IMR-90 (cell line): ENCODE results near the gene C2orf69. TPM values are rescaled to one million over a fixed set of nuclear protein-coding genes. Genes with fewer than 3 reads are reported as not detected.

Experiments
- ATAC-seq: fragments of 200-7000 bp; cut with Tn5 transposase; 2 replicates; pipeline ENCODE4 v1.9.1; 2020; ENCODE audit warnings: low read depth, mild to moderate bottlenecking, moderate library complexity
- BruUV-seq: library from RNA; stranded (reverse); fragments of 400-500 nt; replicated peaks from 2 replicates; lab custom pipeline; 2021; lab: Mats Ljungman, UMichigan
- CTCF ChIA-PET: fragments of 300-600 bp; formaldehyde crosslinking; extraction: SDS; loops from one replicate; lab custom pipeline; 2021; ENCODE audit warnings: antibody characterized with exemption; lab: Yijun Ruan, JAX
- POLR2A ChIA-PET: fragments of 300-600 bp; sonication (Branson Sonifier 250); formaldehyde crosslinking; loops from one replicate; lab custom pipeline; 2022; ENCODE audit warnings: antibody characterized with exemption; ENCODE audit not compliant: unreplicated experiment; lab: Charles Lee
- DNase-seq: peaks from one replicate; pipeline ENCODE4 v3.0.0; 2013
- H2AFZ ChIP-seq: replicated peaks from 2 replicates; pipeline ENCODE3; 2013; ENCODE audit warnings: low read length, mild to moderate bottlenecking; ENCODE audit not compliant: poor library complexity
- H2AK5ac ChIP-seq: 2 replicates; pipeline ENCODE4 v1.6.1; 2013; ENCODE audit warnings: low read depth, low read length, inconsistent platforms
- H2AK9ac ChIP-seq: replicated peaks from 2 replicates; pipeline ENCODE3; 2013; ENCODE audit warnings: mild to moderate bottlenecking, low read depth, low read length, moderate library complexity; ENCODE audit not compliant: poor library complexity
- H2BK120ac ChIP-seq: 2 replicates; pipeline ENCODE4 v1.6.1; 2013; ENCODE audit warnings: low read depth, low read length, inconsistent platforms
- H2BK15ac ChIP-seq: 3 replicates; pipeline ENCODE4 v1.6.1; 2013; ENCODE audit warnings: low read depth, low read length, inconsistent platforms
- H2BK20ac ChIP-seq: 2 replicates; pipeline ENCODE4 v1.6.1; 2013; ENCODE audit warnings: low read depth, mild to moderate bottlenecking, inconsistent platforms, low read length, moderate library complexity
- H2BK5ac ChIP-seq: 2 replicates; pipeline ENCODE4 v1.6.1; 2013; ENCODE audit warnings: mild to moderate bottlenecking, low read depth, low read length, inconsistent platforms; ENCODE audit not compliant: poor library complexity, severe bottlenecking
- H3K14ac ChIP-seq: replicated peaks from 2 replicates; pipeline ENCODE4 v1.6.1; 2013; ENCODE audit warnings: low read depth, low read length, inconsistent platforms
- H3K18ac ChIP-seq: 2 replicates; pipeline ENCODE4 v1.6.1; 2013; ENCODE audit warnings: low read depth, low read length, control low read depth
- H3K23ac ChIP-seq: 2 replicates; pipeline ENCODE4 v1.6.1; 2013; ENCODE audit warnings: low read depth, low read length, inconsistent platforms
- H3K27ac ChIP-seq: 2 replicates; pipeline ENCODE4 v1.5.1; 2013; ENCODE audit warnings: mild to moderate bottlenecking, control low read depth, low read length; ENCODE audit not compliant: insufficient read depth
- H3K27me3 ChIP-seq: 2 replicates; pipeline ENCODE4 v1.6.1; 2013; ENCODE audit warnings: low read length; ENCODE audit not compliant: control insufficient read depth, insufficient read depth
- H3K36me3 ChIP-seq: 2 replicates; pipeline ENCODE4 v1.6.1; 2013; ENCODE audit warnings: low read length, mixed read lengths; ENCODE audit not compliant: control insufficient read depth, insufficient read depth
- H3K4ac ChIP-seq: 2 replicates; pipeline ENCODE4 v1.6.1; 2013; ENCODE audit warnings: low read depth, low read length, inconsistent platforms
- H3K4me1 ChIP-seq: 2 replicates; pipeline ENCODE4 v1.6.1; 2013; ENCODE audit warnings: low read length, mixed read lengths; ENCODE audit not compliant: control insufficient read depth, insufficient read depth
- H3K4me2 ChIP-seq: 2 replicates; pipeline ENCODE4 v1.6.1; 2013; ENCODE audit warnings: low read depth, mild to moderate bottlenecking, control low read depth, low read length, moderate library complexity
- H3K4me3 ChIP-seq: 2 replicates; pipeline ENCODE4 v1.5.1; 2013; ENCODE audit warnings: low read depth, mild to moderate bottlenecking, control low read depth, low read length, moderate library complexity; ENCODE audit not compliant: insufficient read depth
- H3K56ac ChIP-seq: 2 replicates; pipeline ENCODE4 v1.6.1; 2013; ENCODE audit warnings: low read length, inconsistent platforms; ENCODE audit not compliant: insufficient read depth; ENCODE audit errors: extremely low read depth
- H3K79me1 ChIP-seq, 2 experiments: 2 replicates each; pipeline ENCODE4 v1.6.1; 2013; ENCODE audit warnings: low read length in 2 of 2, inconsistent platforms in 1 of 2, low read depth in 1 of 2
- H3K9ac ChIP-seq: 2 replicates; pipeline ENCODE4 v1.6.1; 2013; ENCODE audit warnings: low read depth, low read length, control low read depth
- H3K9me1 ChIP-seq: 2 replicates; pipeline ENCODE4 v1.6.1; 2013; ENCODE audit warnings: low read length, inconsistent platforms; ENCODE audit not compliant: insufficient read depth
- H3K9me3 ChIP-seq: 2 replicates; pipeline ENCODE4 v1.6.1; 2013; ENCODE audit warnings: low read length; ENCODE audit not compliant: control insufficient read depth, insufficient read depth
- H4K20me1 ChIP-seq: 2 replicates; pipeline ENCODE4 v1.6.1; 2013; ENCODE audit warnings: low read length, inconsistent platforms; ENCODE audit not compliant: insufficient read depth
- H4K5ac ChIP-seq: 2 replicates; pipeline ENCODE4 v1.6.1; 2013; ENCODE audit warnings: mild to moderate bottlenecking, low read depth, low read length, control low read depth
- H4K8ac ChIP-seq, 2 experiments: 2 replicates each; pipeline ENCODE4 v1.6.1; 2013; ENCODE audit warnings: low read depth in 2 of 2, low read length in 2 of 2, control low read depth in 1 of 2, inconsistent platforms in 1 of 2
- H4K91ac ChIP-seq: 2 replicates; pipeline ENCODE4 v1.6.1; 2013; ENCODE audit warnings: low read depth, low read length, inconsistent platforms; ENCODE audit not compliant: insufficient read depth
- BHLHE40 ChIP-seq: fragments of 150-350 bp; IDR thresholded peaks from 2 replicates; pipeline ENCODE4 v1.6.1; 2016; ENCODE audit warnings: mild to moderate bottlenecking, low read depth, low read length
- CEBPB ChIP-seq: IDR thresholded peaks from 2 replicates; pipeline ENCODE4 v1.6.1; 2012; ENCODE audit warnings: low read depth, low read length, improper control_type of control experiment
- CHD1 ChIP-seq: IDR thresholded peaks from 2 replicates; pipeline ENCODE4 v1.6.1; 2012; ENCODE audit warnings: low read depth, low read length, improper control_type of control experiment
- FOS ChIP-seq: fragments of 150-350 bp; IDR thresholded peaks from 2 replicates; pipeline ENCODE4 v1.6.1; 2016; ENCODE audit warnings: low read depth, low read length
- MAFK ChIP-seq: IDR thresholded peaks from 2 replicates; pipeline ENCODE4 v1.6.1; 2012; ENCODE audit warnings: low read depth, low read length, improper control_type of control experiment
- MAZ ChIP-seq: IDR thresholded peaks from 2 replicates; pipeline ENCODE4 v1.6.1; 2012; ENCODE audit warnings: low read depth, mild to moderate bottlenecking, low read length, improper control_type of control experiment, moderate library complexity, borderline replicate concordance
- MXI1 ChIP-seq: IDR thresholded peaks from 2 replicates; pipeline ENCODE4 v1.6.1; 2012; ENCODE audit warnings: low read depth, mild to moderate bottlenecking, low read length, moderate library complexity, borderline replicate concordance
- NFE2L2 ChIP-seq: fragments of 150-350 bp; IDR thresholded peaks from 2 replicates; pipeline ENCODE4 v1.6.1; 2016; ENCODE audit warnings: low read depth, mild to moderate bottlenecking, low read length
- POLR2A ChIP-seq: IDR thresholded peaks from 2 replicates; pipeline ENCODE4 v1.6.1; 2012; ENCODE audit warnings: mild to moderate bottlenecking, low read depth, low read length
- RAD21 ChIP-seq: IDR thresholded peaks from 2 replicates; pipeline ENCODE4 v1.6.1; 2012; ENCODE audit warnings: low read length, improper control_type of control experiment
- SMC3 ChIP-seq: fragments of 150-350 bp; IDR thresholded peaks from 2 replicates; pipeline ENCODE4 v1.6.1; 2016; ENCODE audit warnings: low read depth, mild to moderate bottlenecking, antibody characterized with exemption, low read length, moderate library complexity
- WGBS, 2 experiments: methylation state at CpG; one replicate each; pipeline versions ENCODE4 v1.1.5 to v1.1.7; 2013; ENCODE audit warnings: missing lambda C conversion rate in 2 of 2; ENCODE audit not compliant: insufficient read length in 1 of 2; ENCODE audit errors: extremely low coverage in 2 of 2; 5-methylcytosine and 5-hydroxymethylcytosine counted together
- dilution Hi-C: fragments of 300-500 bp; cut with HindIII; formaldehyde crosslinking; loops from one replicate; pipeline ENCODE4 v1.14.3; 2018; ENCODE audit warnings: low sequenced_read_pairs; ENCODE audit not compliant: unreplicated experiment
- in situ Hi-C: fragments of 300-500 bp; cut with MboI; formaldehyde crosslinking; loops from 3 replicates; pipeline ENCODE4 v1.14.3; 2019; ENCODE audit warnings: low sequenced_read_pairs, inconsistent platforms, mixed read lengths
- intact Hi-C: fragments of 100-400 bp; cut with micrococcal nuclease; formaldehyde crosslinking; loops from 2 replicates; pipeline ENCODE4 v1.10.0; 2022
- polyA plus RNA-seq, 3 experiments: library from polyadenylated mRNA; depleted of rRNA; stranded (reverse); fragments of >200 nt; gene quantifications; 2 replicates each; pipeline ENCODE4 v1.2.3, GENCODE V29; 2012; ENCODE audit warnings: low replicate concordance in 1 of 3
- total RNA-seq: library from RNA; depleted of rRNA; stranded (reverse); fragments of >200 nt; gene quantifications from 2 replicates; pipeline ENCODE4 v1.2.3, GENCODE V29; 2012
- TF ChIP-seq, protein P1 (sequence below): fragments of 150-350 bp; IDR thresholded peaks from 2 replicates; pipeline ENCODE4 v1.6.1; 2016; ENCODE audit warnings: low read depth, mild to moderate bottlenecking, low read length, moderate library complexity, borderline replicate concordance
- TF ChIP-seq, protein P2 (sequence below): conservative IDR thresholded peaks from 2 replicates; pipeline ENCODE4 v1.5.1; 2012; ENCODE audit warnings: mild to moderate bottlenecking, low read depth, low read length, improper control_type of control experiment
- TF ChIP-seq, protein P3 (sequence below): fragments of 150-350 bp; IDR thresholded peaks from 2 replicates; pipeline ENCODE4 v1.6.1; 2017; ENCODE audit warnings: mild to moderate bottlenecking, antibody characterized with exemption, low read length, low read depth

C2orf69 gene
- total and polyA plus RNA-seq, 2 of the 4 experiments (the other 2 are of a cell fraction) = 3.1 to 4.7 TPM

DNA sequence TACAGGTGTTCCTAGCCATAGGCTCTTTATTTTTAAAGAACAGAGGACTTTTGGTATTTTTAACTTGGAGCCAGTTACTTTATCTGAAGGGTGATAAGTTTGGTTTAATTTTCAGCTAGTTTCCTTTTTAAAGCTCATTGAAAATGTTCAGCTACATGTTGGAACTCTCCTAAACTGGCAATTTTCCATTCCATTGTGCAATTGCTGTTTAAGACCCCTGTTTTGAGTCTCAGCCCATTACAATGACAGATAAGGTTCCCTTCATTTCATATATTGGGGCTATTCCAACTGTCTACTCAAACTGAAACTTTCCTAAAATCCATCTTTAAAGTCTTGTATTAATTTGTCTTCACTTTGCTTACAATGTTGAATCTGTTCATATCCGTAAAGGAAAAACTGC, 55.9 kb downstream of the C2orf69 start:
- WGBS, 2 experiments = no CpG with 5 or more reads among the region's 1 CpG
- Histone ChIP-seq H2BK5ac (no peak overlapping the region), H3K18ac (no peak overlapping the region), H3K23ac (no peak overlapping the region), H3K27me3 (no peaks in the 10 kb centered on the region), H3K4ac (no peak overlapping the region), H2BK15ac (no peak overlapping the region), H3K4me2 (no peak overlapping the region), H2AK5ac (no peak overlapping the region), H3K36me3 (peaks cover 17% of the 10 kb centered on the region), H3K27ac (no peak overlapping the region), H4K20me1 (no peaks in the 10 kb centered on the region), H2AK9ac (no peak overlapping the region), H3K9me1 (no peaks in the 10 kb centered on the region), H3K4me3 (no peak overlapping the region), H3K4me1 (no peaks in the 10 kb centered on the region), H4K91ac (no peak overlapping the region), H2BK120ac (no peak overlapping the region), H2AFZ (no peak overlapping the region), H3K9me3 (no peaks in the 10 kb centered on the region), H4K8ac (no peak overlapping the region), H3K79me1 (peaks cover 0 to 7% of the 10 kb centered on the region in 2 experiments; a peak in 1 of 4 replicates), H4K5ac (no peak overlapping the region), H2BK20ac (no peak overlapping the region), H3K14ac (no peak overlapping the region), H3K56ac (no peak overlapping the region), H3K9ac (no peak overlapping the region)
- DNase-seq (no peak), ATAC-seq (no peak)
- CTCF ChIA-PET = interaction anchor here (0.6 kb wide), 1 partner anchor 40 kb away, joined by 3 read pairs; no protein-coding TSS in a partner anchor
- intact Hi-C loops (no loop called here), in situ Hi-C loops (no loop called here), dilution Hi-C loops (no loop called here)
- BruUV-seq = no TSS peak
- no peak for TF ChIP-seq CHD1
- TF ChIP-seq, protein P1, sequence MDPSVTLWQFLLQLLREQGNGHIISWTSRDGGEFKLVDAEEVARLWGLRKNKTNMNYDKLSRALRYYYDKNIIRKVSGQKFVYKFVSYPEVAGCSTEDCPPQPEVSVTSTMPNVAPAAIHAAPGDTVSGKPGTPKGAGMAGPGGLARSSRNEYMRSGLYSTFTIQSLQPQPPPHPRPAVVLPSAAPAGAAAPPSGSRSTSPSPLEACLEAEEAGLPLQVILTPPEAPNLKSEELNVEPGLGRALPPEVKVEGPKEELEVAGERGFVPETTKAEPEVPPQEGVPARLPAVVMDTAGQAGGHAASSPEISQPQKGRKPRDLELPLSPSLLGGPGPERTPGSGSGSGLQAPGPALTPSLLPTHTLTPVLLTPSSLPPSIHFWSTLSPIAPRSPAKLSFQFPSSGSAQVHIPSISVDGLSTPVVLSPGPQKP = no peak
- TF ChIP-seq POLR2A = no peak
- TF ChIP-seq MAZ = no peak
- no peak for TF ChIP-seq SMC3
- TF ChIP-seq, protein P2, sequence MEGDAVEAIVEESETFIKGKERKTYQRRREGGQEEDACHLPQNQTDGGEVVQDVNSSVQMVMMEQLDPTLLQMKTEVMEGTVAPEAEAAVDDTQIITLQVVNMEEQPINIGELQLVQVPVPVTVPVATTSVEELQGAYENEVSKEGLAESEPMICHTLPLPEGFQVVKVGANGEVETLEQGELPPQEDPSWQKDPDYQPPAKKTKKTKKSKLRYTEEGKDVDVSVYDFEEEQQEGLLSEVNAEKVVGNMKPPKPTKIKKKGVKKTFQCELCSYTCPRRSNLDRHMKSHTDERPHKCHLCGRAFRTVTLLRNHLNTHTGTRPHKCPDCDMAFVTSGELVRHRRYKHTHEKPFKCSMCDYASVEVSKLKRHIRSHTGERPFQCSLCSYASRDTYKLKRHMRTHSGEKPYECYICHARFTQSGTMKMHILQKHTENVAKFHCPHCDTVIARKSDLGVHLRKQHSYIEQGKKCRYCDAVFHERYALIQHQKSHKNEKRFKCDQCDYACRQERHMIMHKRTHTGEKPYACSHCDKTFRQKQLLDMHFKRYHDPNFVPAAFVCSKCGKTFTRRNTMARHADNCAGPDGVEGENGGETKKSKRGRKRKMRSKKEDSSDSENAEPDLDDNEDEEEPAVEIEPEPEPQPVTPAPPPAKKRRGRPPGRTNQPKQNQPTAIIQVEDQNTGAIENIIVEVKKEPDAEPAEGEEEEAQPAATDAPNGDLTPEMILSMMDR = no peak
- no peak for TF ChIP-seq FOS
- TF ChIP-seq MAFK = no peak
- TF ChIP-seq NFE2L2 = no peak
- no peak for TF ChIP-seq MXI1
- no peak for TF ChIP-seq BHLHE40
- TF ChIP-seq, protein P3, sequence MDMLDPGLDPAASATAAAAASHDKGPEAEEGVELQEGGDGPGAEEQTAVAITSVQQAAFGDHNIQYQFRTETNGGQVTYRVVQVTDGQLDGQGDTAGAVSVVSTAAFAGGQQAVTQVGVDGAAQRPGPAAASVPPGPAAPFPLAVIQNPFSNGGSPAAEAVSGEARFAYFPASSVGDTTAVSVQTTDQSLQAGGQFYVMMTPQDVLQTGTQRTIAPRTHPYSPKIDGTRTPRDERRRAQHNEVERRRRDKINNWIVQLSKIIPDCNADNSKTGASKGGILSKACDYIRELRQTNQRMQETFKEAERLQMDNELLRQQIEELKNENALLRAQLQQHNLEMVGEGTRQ = no peak
- TF ChIP-seq RAD21 = no peak
- TF ChIP-seq CEBPB = no peak
- POLR2A ChIA-PET = no interaction called here
